GM19099 (cell line): ENCODE results near the gene TNIP3.

Experiments
- POLR2A ChIP-seq: IDR thresholded peaks from 3 replicates; pipeline ENCODE4 v1.6.1; 2011; ENCODE audit warnings: low read depth; ENCODE audit not compliant: insufficient read length; ENCODE audit errors: extremely low read depth

Gene TNIP3

DNA sequence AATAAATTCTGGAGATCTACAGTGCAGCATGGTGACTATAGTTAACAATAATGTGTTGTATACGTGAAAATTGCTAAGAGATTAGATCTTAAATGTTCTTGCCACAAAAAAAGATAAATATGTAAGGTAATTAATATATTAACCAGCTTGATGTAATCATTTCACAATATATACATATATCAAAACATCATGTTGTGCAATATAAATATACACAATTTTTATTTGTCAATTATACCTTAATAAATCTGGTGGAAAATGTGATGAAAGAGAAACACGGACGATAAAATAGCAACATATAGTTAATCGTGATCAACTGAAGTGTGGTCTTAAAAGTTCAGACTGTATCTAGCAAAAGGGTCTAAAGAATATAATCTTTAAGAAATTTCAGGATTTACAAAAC lies 75.3 kb downstream of the TNIP3 start:
- TF ChIP-seq POLR2A: no peak
